Activated naive CD4-positive, alpha-beta T cell treated with anti-CD3 and anti-CD28 coated beads for 36 hours (primary cell): ENCODE data around the gene TRPM2. TPM values are rescaled to one million over a fixed set of nuclear protein-coding genes. Genes with fewer than 3 reads are reported as not detected.
A peak's percentile ranks its signal among the peaks of the same experiment; 100 is the strongest.

Experiments
- CTCF ChIA-PET: fragments of 350-600 bp; sonication (Branson Sonifier 250); formaldehyde crosslinking; loops from one replicate; lab custom pipeline; 2021; ENCODE audit warnings: antibody characterized with exemption; lab: Charles Lee
- DNase-seq: peaks from one replicate; pipeline ENCODE4 v3.0.0-alpha.2; 2020
- H3K27ac Mint-ChIP-seq: one replicate; pipeline ENCODE4 v1.8.0; 2021; ENCODE audit warnings: mild to moderate bottlenecking, mixed read lengths
- H3K27me3 Mint-ChIP-seq: one replicate; pipeline ENCODE4 v1.8.0; 2021; ENCODE audit warnings: low read depth, mixed read lengths
- H3K36me3 Mint-ChIP-seq: one replicate; pipeline ENCODE4 v1.8.0; 2021; ENCODE audit warnings: low read depth, mixed read lengths
- H3K4me1 Mint-ChIP-seq: one replicate; pipeline ENCODE4 v1.8.0; 2021; ENCODE audit warnings: low read depth, mixed read lengths
- H3K4me3 Mint-ChIP-seq: one replicate; pipeline ENCODE4 v1.8.0; 2021; ENCODE audit warnings: mild to moderate bottlenecking, moderate library complexity, mixed read lengths
- H3K9me3 Mint-ChIP-seq: one replicate; pipeline ENCODE4 v1.8.0; 2021; ENCODE audit warnings: mixed read lengths
- intact Hi-C: fragments of 100-400 bp; cut with micrococcal nuclease; formaldehyde crosslinking; loops from one replicate; pipeline ENCODE4 v1.15.1; 2023
- total RNA-seq, 2 experiments: library from RNA; stranded (reverse); gene quantifications; one replicate each; pipeline ENCODE4 v1.2.3, GENCODE V29; 2021

TRPM2 gene
- total RNA-seq, 2 experiments from 2014 or later: 2.5 to 3.5 TPM

DNA sequence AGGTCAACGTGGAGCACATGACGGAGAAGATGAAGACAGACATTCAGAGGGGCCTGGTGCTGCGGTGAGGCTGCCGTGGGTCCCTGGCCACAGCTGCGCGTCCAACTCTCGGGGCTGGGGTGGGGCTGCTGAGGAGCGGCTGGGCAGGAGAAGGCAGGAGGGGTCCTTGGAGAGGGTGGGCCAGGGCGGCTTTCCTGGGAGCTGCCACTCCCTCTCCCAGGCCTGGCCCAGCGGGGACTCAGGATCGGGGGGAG is 28.6 kb upstream of the TRPM2 start:
- Mint-ChIP-seq H3K36me3 (peaks cover 2% of the 10 kb centered on the region), H3K9me3 (no peaks in the 10 kb centered on the region), H3K27me3 (no peaks in the 10 kb centered on the region), H3K4me3 (no peak overlapping the region), H3K4me1 (no peaks in the 10 kb centered on the region), H3K27ac (no peak overlapping the region)
- DNase-seq: no peak
- intact Hi-C loops: no loop called here
- CTCF ChIA-PET: no interaction called here

DNA sequence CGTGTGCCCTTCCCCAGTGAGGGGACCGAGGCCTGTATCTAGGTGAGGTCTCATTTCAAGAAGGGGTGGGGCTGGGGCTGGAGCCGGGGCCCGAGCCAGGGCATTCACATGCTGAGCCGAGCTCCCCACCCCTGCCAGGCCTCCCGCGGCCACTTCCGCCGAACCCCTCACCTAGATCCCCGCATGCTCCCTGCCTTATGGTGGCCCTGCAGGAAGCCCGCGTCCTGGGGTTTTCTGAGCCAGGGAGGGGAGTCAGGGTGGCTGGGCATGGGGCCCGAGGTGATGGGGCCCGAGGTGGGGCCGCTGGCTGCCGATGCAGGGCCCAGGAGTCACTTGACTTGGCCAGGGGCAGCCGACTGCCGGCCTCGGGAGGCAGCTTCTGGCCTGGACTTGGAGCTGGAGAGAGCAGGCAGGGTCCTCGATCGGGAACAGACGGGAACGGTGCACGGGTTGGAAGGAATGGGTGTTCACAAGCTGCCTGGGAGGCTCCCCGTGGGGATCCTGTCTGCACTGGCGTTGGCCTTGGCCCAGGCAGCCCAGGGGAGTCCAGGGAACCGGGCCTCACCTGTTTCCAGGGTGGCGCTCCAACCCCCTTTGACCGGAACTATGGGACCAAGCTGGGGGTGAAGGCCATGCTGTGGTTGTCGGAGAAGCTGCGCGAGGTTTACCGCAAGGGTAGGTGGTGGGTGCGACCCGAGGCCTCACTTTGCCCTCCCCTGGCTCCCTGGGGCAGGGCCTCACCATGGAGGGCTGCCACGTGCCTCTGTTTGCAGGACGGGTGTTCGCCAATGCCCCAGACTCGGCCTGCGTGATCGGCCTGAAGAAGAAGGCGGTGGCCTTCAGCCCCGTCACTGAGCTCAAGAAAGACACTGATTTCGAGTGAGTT is 27.8 kb upstream of the TRPM2 start:
- intact Hi-C loops: no loop called here

DNA sequence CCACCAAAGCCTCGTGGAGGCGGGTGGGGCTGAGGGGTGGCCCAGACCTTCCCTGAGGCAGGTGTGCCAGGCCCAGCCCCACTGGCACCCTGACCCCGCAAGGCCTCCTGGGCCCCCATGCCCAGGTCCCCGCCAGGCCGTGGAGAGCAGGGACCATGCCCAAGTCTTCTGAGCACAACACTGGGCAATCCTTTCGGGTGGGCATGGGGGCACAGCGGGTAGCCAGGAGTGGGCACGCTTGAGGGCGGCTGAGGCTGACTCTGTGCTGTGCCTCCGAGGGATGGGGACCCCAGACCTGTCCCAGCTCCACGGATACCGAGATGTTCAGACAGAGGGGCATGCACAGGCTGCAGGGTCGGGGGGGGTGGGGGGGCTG is 27.2 kb upstream of the TRPM2 start:
- Mint-ChIP-seq H3K27ac (no peak overlapping the region), H3K27me3 (no peaks in the 10 kb centered on the region), H3K9me3 (no peaks in the 10 kb centered on the region), H3K4me1 (no peaks in the 10 kb centered on the region), H3K36me3 (peaks cover 2% of the 10 kb centered on the region), H3K4me3 (no peak overlapping the region)
- intact Hi-C loops: no loop called here
- no peak for DNase-seq
- CTCF ChIA-PET: no interaction called here

More for the DNA sequence above, 27.8 kb upstream of the TRPM2 start:
- Mint-ChIP-seq H3K4me1 (no peaks in the 10 kb centered on the region), H3K9me3 (no peaks in the 10 kb centered on the region), H3K27ac (no peak overlapping the region), H3K4me3 (no peak overlapping the region), H3K27me3 (no peaks in the 10 kb centered on the region), H3K36me3 (peaks cover 2% of the 10 kb centered on the region)
- CTCF ChIA-PET: no interaction called here
- DNase-seq: no peak

DNA sequence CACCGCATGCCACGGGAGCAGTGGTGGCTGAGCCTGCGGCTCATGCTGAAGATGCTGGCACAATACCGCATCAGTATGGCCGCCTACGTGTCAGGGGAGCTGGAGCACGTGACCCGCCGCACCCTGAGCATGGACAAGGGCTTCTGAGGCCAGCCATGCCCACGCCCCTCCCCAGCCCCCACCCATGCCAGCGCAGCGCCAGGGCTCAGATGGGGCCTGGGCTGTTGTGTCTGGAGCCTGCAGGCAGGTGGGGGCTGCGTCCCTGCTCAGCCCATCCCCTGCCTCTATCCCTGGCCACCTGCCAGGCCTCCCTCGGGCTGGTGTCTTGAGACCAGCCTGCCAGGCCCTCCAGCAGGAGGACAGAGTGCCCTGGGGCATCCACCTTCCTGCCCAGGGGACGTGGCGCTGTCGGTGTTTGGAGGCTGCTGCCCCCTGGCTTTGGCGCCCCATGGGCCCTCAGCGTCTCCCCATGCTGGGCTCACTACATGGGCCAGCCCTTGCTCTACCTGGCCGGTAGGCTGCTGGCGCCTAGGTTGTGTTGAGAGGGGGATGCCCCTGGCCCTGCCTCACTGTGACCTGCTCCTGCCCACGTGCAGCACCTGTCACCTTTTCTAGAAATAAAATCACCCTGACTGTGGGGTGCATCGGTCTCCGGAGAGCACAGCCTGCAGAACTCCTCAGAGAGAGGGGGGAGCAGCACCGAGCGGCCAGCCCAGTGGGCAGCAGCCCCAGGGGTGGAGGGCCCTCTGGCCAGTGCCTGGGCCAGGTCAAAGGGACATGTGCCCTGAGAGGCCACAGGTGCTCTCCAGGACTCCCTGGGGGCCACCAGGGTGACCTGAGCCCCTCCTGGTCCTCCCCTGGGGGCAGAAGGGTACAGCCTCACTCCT is 26.5 kb upstream of the TRPM2 start:
- intact Hi-C loops: no loop called here
- CTCF ChIA-PET: no interaction called here
- H3K4me1 Mint-ChIP-seq: no peaks in the 10 kb centered on the region
- no peak overlapping the region for H3K4me3 Mint-ChIP-seq
- no peaks in the 10 kb centered on the region for H3K27me3 Mint-ChIP-seq
- peaks cover 2% of the 10 kb centered on the region for H3K36me3 Mint-ChIP-seq
- H3K27ac Mint-ChIP-seq: no peak overlapping the region
- H3K9me3 Mint-ChIP-seq: no peaks in the 10 kb centered on the region
- DNase-seq: no peak

DNA sequence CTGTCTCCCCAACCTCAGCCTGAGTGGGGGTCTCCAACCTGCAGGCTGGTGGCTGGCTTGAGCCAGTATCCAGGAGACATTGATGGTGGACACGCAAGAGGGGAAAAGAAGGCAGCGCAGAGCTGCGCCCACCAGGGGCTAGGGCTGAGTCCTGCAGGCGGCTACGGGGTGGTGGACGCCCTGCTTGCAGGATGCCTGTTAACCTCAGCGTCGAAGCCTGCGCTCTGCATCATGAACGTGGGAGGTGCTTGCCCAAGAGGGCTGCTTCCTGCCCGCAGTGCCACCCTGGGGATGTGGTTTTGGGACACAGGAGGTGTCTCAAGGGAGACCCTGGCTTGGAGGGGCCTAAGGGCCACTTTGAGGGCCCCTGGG is 25.8 kb upstream of the TRPM2 start:
- no peaks in the 10 kb centered on the region for H3K27me3 Mint-ChIP-seq
- CTCF ChIA-PET: no interaction called here
- intact Hi-C loops: no loop called here
- no peak overlapping the region for H3K4me3 Mint-ChIP-seq
- no peak overlapping the region for H3K27ac Mint-ChIP-seq
- no peaks in the 10 kb centered on the region for H3K9me3 Mint-ChIP-seq
- no peaks in the 10 kb centered on the region for H3K4me1 Mint-ChIP-seq
- no peak for DNase-seq
- H3K36me3 Mint-ChIP-seq: peaks cover 2% of the 10 kb centered on the region

DNA sequence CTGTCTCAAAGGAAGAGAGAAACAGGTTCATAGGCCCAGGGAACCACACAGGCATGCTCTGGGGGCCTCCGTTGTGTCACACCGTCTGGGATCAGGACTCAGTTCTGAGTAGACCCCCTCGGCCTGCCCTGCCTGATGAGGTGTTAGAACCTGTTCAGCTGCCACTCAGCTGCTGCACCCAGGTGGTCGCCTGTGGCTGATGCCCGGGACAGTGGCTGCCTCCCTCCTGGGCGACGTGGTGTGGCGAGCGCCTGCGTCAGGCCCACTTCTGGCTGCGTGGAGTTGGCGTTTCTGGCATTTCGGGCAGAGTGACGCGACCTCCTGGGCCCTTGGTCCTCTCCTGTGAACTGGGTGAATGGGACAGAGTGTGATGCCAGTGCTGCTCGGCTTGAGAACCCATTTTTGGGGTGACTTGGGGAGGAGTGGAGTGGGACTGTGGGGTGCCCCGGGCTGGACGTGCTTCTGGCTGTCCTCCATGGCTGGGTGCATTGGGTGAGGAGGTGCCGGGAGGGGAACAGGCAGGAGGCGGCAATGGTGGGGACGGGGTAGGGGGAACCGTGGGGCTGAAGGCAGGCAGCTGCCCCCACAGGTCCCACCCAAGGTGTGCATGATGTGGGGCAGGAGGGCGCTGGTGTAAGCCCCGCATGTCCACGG is 25.1 kb upstream of the TRPM2 start:
- intact Hi-C loops: no loop called here
- Mint-ChIP-seq H3K4me3 (no peak overlapping the region), H3K27ac (no peak overlapping the region)

DNA sequence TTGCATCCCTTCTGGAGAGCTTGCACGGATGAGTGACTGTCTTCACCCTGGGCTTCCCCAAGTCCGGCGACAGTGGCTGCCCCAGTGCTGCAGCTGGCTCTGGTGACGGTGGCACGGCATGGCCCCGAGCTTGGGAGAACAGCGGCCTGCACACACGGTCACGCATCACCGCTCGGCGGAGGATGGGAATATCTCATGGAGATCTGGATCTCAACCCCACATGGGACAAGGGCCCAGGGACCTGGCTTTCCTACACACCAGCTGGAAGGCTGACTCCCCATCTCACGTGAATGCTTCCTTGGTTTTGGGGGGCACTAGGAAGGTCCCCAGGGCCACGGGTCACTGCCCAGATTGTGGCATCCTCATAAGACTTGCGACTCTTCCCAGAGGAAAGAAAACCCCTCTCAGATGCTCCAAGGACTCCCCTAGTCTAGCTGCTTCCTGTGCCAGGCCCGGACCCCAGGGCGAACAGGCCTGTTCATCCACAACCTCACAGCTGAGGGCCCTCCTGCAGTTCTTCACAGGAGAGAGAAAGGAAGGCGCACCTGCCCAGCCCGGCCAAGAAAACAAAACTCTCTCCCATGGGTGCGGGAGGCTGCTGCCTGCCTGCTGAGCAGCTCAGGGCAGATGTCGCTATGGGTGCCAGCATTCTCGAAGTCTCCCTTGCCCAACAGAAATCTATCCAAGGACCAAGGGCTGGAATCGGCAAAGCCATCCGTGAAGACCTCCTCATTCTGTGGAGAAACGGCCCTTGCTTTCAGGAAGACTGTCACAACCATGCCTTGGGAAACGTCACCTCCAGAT is 24.1 kb upstream of the TRPM2 start:
- H3K27me3 Mint-ChIP-seq: no peaks in the 10 kb centered on the region
- H3K4me1 Mint-ChIP-seq: no peaks in the 10 kb centered on the region
- no peak for DNase-seq
- H3K4me3 Mint-ChIP-seq: no peak overlapping the region
- CTCF ChIA-PET: no interaction called here
- intact Hi-C loops: no loop called here
- peak overlapping the region; percentile 41 for H3K27ac Mint-ChIP-seq
- no peaks in the 10 kb centered on the region for H3K36me3 Mint-ChIP-seq
- no peaks in the 10 kb centered on the region for H3K9me3 Mint-ChIP-seq

More for the DNA sequence above, 25.1 kb upstream of the TRPM2 start:
- Mint-ChIP-seq H3K9me3 (no peaks in the 10 kb centered on the region), H3K4me1 (no peaks in the 10 kb centered on the region), H3K36me3 (no peaks in the 10 kb centered on the region), H3K27me3 (no peaks in the 10 kb centered on the region)
- no peak for DNase-seq
- CTCF ChIA-PET: no interaction called here

DNA sequence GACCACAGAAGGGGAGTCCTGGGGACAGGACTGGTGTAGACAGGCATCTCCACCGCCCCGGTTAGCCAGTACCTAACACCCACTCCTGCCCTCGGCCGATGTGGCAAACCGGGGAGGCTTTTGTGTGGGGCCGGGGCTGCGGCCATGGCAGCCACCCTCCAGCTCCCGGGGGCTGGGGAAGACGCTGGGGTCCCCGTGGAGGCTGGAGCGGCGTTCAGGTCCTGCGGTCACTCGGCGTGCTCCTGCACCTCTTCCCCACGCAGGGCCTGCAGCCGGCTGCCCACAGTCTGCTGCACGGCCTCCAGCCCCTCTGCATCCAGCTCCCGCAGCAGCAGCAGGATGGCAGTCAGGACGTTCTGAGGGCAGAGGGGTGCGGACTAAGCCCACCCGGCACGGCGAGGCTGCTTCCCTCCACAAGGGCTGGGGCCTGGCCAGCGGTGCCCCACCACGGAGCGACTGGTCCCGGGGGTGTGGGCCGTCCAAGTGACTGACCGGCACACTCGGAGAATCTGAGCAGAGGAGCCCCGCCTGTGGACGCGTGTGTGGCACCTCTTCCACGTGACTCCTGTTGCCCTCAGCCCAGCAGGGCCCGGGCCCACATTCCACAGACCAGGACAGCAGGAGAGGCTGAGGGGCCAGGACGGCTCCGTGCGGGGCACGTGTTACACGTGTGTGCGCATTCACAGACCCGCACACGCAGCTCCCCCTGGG is 23.3 kb upstream of the TRPM2 start:
- Mint-ChIP-seq H3K9me3 (no peaks in the 10 kb centered on the region), H3K4me1 (no peaks in the 10 kb centered on the region), H3K27ac (no peak overlapping the region), H3K27me3 (no peaks in the 10 kb centered on the region), H3K4me3 (no peak overlapping the region), H3K36me3 (no peaks in the 10 kb centered on the region)
- intact Hi-C loops: loop anchor here (10.0 kb wide), 1 partner anchor 155 kb away; no protein-coding TSS in a partner anchor
- DNase-seq: no peak
- CTCF ChIA-PET: no interaction called here

DNA sequence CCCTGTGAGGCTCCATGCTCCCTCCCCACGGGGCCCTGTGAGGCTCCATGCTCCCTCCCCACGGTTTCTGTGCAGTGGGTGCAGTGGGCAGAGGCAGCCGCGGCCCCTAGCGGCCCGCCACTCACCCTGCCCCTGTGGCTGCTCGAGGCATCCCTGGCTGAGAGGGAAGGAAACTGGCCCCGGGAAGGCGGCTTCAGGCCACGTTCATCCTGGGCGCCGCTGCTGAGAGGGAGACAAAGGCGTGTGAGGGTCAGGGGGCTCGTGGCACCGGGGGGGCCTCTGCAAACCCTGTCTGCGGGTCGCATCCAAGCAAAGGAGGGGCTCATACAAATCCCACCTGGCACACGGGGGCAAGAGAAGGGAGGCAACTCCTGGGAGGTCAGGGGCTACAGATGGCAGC is 22.7 kb upstream of the TRPM2 start:
- H3K4me1 Mint-ChIP-seq: no peaks in the 10 kb centered on the region
- no peak overlapping the region for H3K4me3 Mint-ChIP-seq
- CTCF ChIA-PET: no interaction called here
- no peaks in the 10 kb centered on the region for H3K9me3 Mint-ChIP-seq
- DNase-seq: no peak
- H3K27ac Mint-ChIP-seq: no peak overlapping the region
- no peaks in the 10 kb centered on the region for H3K27me3 Mint-ChIP-seq
- intact Hi-C loops: loop anchor here (10.0 kb wide), 1 partner anchor 154 kb away; no protein-coding TSS in a partner anchor
- no peaks in the 10 kb centered on the region for H3K36me3 Mint-ChIP-seq

DNA sequence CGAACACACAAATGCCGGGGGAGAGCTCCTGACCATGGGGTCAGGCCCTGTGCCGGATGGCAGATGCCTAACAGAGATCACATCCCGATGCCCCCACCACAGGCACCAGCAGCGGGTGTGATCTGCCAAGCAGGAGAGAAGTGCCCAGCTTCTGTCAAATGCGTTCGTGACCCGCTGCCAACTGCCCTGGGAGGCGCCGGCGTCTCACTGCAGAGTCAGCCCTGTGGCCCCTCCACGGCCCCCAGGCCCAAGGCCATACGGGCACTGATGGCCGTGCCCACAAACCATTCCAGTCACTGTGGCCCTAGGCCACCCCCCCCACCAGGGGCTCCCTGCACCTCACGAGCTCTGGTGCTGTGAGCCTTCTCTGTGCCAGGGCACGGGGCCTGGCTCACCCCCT is 22.2 kb upstream of the TRPM2 start:
- CTCF ChIA-PET: no interaction called here
- no peaks in the 10 kb centered on the region for H3K4me1 Mint-ChIP-seq
- H3K4me3 Mint-ChIP-seq: no peak overlapping the region
- H3K9me3 Mint-ChIP-seq: no peaks in the 10 kb centered on the region
- no peaks in the 10 kb centered on the region for H3K36me3 Mint-ChIP-seq
- no peak overlapping the region for H3K27ac Mint-ChIP-seq
- intact Hi-C loops: loop anchor here (10.0 kb wide), 1 partner anchor 154 kb away; no protein-coding TSS in a partner anchor
- no peak for DNase-seq
- no peaks in the 10 kb centered on the region for H3K27me3 Mint-ChIP-seq

DNA sequence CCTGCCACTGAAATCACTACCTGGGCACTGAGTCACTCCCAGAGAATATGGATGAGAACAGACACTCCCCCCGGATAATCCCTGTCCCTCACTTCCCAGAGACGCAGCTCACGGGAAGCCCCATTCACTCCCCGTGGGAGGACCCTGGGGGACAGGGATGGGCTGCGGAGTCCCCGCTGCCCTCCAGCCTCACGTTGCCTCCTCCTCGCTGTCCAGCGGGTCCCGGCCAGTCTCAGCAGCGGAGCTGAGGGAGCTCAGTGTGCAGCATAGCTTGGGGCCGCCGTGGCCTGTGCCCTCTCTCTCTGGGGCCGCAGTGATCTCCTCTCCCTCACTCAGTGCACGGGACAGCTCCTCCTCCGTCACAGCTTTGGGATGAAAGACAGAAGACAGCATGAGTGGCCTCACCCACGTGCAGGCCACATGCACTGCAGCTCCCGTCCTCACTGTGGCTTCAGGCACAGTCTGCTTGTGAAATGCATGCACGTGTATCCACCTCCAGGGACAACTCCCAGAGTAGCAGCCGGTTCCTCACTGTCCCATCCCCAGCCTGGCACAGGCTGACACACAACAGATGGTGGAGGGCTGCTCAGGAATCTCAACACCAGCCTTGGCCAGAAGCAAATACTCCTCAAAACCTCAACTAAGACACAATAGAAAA is 21.6 kb upstream of the TRPM2 start:
- no peaks in the 10 kb centered on the region for H3K4me1 Mint-ChIP-seq

More for the DNA sequence above, 21.6 kb upstream of the TRPM2 start:
- intact Hi-C loops: loop anchor here (10.0 kb wide), 1 partner anchor 153 kb away; no protein-coding TSS in a partner anchor
- no peaks in the 10 kb centered on the region for H3K9me3 Mint-ChIP-seq
- CTCF ChIA-PET: no interaction called here
- no peak overlapping the region for H3K4me3 Mint-ChIP-seq
- no peaks in the 10 kb centered on the region for H3K27me3 Mint-ChIP-seq
- DNase-seq: no peak
- H3K36me3 Mint-ChIP-seq: no peaks in the 10 kb centered on the region
- no peak overlapping the region for H3K27ac Mint-ChIP-seq
